ENCODE data around the gene COL1A2.

COL1A2 gene

GRCh38 chr7:94458041-94458440 is 63.3 kb downstream of the COL1A2 start:
- in situ Hi-C loops (cut with HindIII; ENCODE audit: low sequenced_read_pairs) = no loop called here
- no peak for TF ChIP-seq CTCF (IDR thresholded peaks at IDR 0.05; ENCODE audit: low read depth, low read length)
- no peak overlapping the region for H3K4me3 ChIP-seq (ENCODE audit: low read depth, low read length)
- no peak for DNase-seq (ENCODE audit: low read depth, low spot score)

- DNase-seq (ENCODE audit: low read depth, low spot score) = no peak
- in situ Hi-C loops (cut with HindIII; ENCODE audit: low sequenced_read_pairs) = no loop called here
- no peak for TF ChIP-seq CTCF (IDR thresholded peaks at IDR 0.05; ENCODE audit: low read depth, low read length)
These were observed 71.8 kb downstream of the COL1A2 start for GRCh38 chr7:94466516-94466915.

GRCh38 chr7:94471604-94472003 is 76.9 kb downstream of the COL1A2 start:
- H3K4me3 ChIP-seq (ENCODE audit: low read depth, low read length) = no peak overlapping the region
- DNase-seq (ENCODE audit: low read depth, low spot score) = no peak
- no peak for TF ChIP-seq CTCF (IDR thresholded peaks at IDR 0.05; ENCODE audit: low read depth, low read length)
- in situ Hi-C loops (cut with HindIII; ENCODE audit: low sequenced_read_pairs) = no loop called here

More at GRCh38 chr7:94466516-94466915, 71.8 kb downstream of the COL1A2 start:
- no peak overlapping the region for H3K4me3 ChIP-seq (ENCODE audit: low read depth, low read length)

GRCh38 chr7:94472608-94473007 is 77.9 kb downstream of the COL1A2 start:
- TF ChIP-seq CTCF (IDR thresholded peaks at IDR 0.05; ENCODE audit: low read depth, low read length) = no peak
- no peak for DNase-seq (ENCODE audit: low read depth, low spot score)
- H3K4me3 ChIP-seq (ENCODE audit: low read depth, low read length) = no peak overlapping the region
- in situ Hi-C loops (cut with HindIII; ENCODE audit: low sequenced_read_pairs) = no loop called here

- no peak for DNase-seq (ENCODE audit: low read depth, low spot score)
- in situ Hi-C loops (cut with HindIII; ENCODE audit: low sequenced_read_pairs) = no loop called here
- no peak for TF ChIP-seq CTCF (IDR thresholded peaks at IDR 0.05; ENCODE audit: low read depth, low read length)
- no peak overlapping the region for H3K4me3 ChIP-seq (ENCODE audit: low read depth, low read length)
These were observed 81.7 kb downstream of the COL1A2 start for GRCh38 chr7:94476251-94476840.

- in situ Hi-C loops (cut with HindIII; ENCODE audit: low sequenced_read_pairs) = no loop called here
- DNase-seq (ENCODE audit: low read depth, low spot score) = no peak
- H3K4me3 ChIP-seq (ENCODE audit: low read depth, low read length) = no peak overlapping the region
- no peak for TF ChIP-seq CTCF (IDR thresholded peaks at IDR 0.05; ENCODE audit: low read depth, low read length)
These were observed 83.2 kb downstream of the COL1A2 start for GRCh38 chr7:94477878-94478277.

Data from astrocyte of the spinal cord (primary cell).